Osteoblast (primary cell): Measurements from ENCODE around the gene RNF148. TPM values are rescaled to one million over a fixed set of nuclear protein-coding genes. Genes with fewer than 3 reads are reported as not detected.

Experiments
- DNase-seq: peaks from one replicate; pipeline ENCODE4 v3.0.0; 2011; ENCODE audit warnings: low spot score, mixed read lengths; ENCODE audit not compliant: insufficient read length; ENCODE audit errors: missing footprints
- H2AFZ ChIP-seq: 2 replicates; pipeline ENCODE4 v1.6.0; 2011; ENCODE audit warnings: mild to moderate bottlenecking, low read length
- H3K27ac ChIP-seq: 2 replicates; pipeline ENCODE4 v1.5.1; 2011; ENCODE audit warnings: mild to moderate bottlenecking, low read depth, low read length, moderate library complexity
- H3K27me3 ChIP-seq: 2 replicates; pipeline ENCODE4 v1.6.0; 2012; ENCODE audit warnings: mild to moderate bottlenecking, control low read depth, inconsistent platforms, low read length, moderate library complexity; ENCODE audit not compliant: insufficient read depth
- H3K36me3 ChIP-seq: 2 replicates; pipeline ENCODE4 v1.5.1; 2011; ENCODE audit warnings: mild to moderate bottlenecking, low read length, control low read depth, moderate library complexity; ENCODE audit not compliant: insufficient read depth
- H3K4me1 ChIP-seq: 2 replicates; pipeline ENCODE4 v1.5.1; 2011; ENCODE audit warnings: mild to moderate bottlenecking, low read length, control low read depth, moderate library complexity; ENCODE audit not compliant: insufficient read depth
- H3K4me2 ChIP-seq: 2 replicates; pipeline ENCODE4 v1.6.0; 2011; ENCODE audit warnings: mild to moderate bottlenecking, low read length; ENCODE audit not compliant: insufficient read depth
- H3K4me3 ChIP-seq: fragments of 200-600 bp; sonication (generic); 3 replicates; pipeline ENCODE4 v1.5.1; 2012; ENCODE audit warnings: mild to moderate bottlenecking, low read length, inconsistent platforms; ENCODE audit not compliant: insufficient read depth
- H3K79me2 ChIP-seq: 2 replicates; pipeline ENCODE4 v1.6.0; 2012; ENCODE audit warnings: mild to moderate bottlenecking, low read length, control low read depth, inconsistent platforms; ENCODE audit not compliant: insufficient read depth
- H3K9me3 ChIP-seq: 2 replicates; pipeline ENCODE4 v1.5.1; 2011; ENCODE audit warnings: low read depth, low read length, control low read depth
- H4K20me1 ChIP-seq: 2 replicates; pipeline ENCODE4 v1.6.0; 2012; ENCODE audit warnings: mild to moderate bottlenecking, low read length, control low read depth; ENCODE audit not compliant: insufficient read depth
- small RNA-seq: library from RNA; depleted of rRNA; stranded (forward); fragments of <200 nt; gene quantifications from one replicate; pipeline ENCODE3, GENCODE V24; 2012
- total RNA-seq: library from RNA; depleted of rRNA; stranded (reverse); fragments of >200 nt; gene quantifications from 2 replicates; pipeline ENCODE4 v1.2.3, GENCODE V29; 2012
- TF ChIP-seq, protein P1 (sequence below): IDR thresholded peaks from 2 replicates; pipeline ENCODE4 v1.5.1; 2011; ENCODE audit warnings: mild to moderate bottlenecking, low read depth, low read length, moderate library complexity; ENCODE audit errors: extremely low read depth

RNF148 gene
- total RNA-seq, 1 donor, result 0.72 TPM

DNA sequence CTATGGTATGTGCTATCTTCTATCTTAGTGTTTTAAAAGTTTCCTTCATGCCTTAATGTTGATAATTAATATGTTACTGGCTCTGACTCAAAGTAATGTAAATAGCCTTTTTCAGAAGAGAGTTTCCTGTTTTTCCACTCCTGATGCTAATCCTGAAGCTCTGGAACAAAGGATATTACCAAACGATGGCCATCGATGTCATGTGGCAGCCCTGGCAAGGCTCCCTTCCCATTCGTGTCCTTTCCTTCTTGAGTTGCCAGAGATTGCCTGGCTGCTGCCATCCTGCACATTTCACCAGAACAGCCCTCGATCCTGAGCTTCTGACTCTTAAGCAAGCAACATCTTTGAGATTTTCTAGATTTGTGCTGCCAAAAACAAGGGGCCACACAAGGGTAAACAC is 49.8 kb downstream of the RNF148 start:
- H3K79me2 ChIP-seq, result no peaks in the 10 kb centered on the region
- H4K20me1 ChIP-seq, result no peaks in the 10 kb centered on the region
- no peak overlapping the region for H3K4me3 ChIP-seq
- no peak for DNase-seq
- TF ChIP-seq, protein P1, sequence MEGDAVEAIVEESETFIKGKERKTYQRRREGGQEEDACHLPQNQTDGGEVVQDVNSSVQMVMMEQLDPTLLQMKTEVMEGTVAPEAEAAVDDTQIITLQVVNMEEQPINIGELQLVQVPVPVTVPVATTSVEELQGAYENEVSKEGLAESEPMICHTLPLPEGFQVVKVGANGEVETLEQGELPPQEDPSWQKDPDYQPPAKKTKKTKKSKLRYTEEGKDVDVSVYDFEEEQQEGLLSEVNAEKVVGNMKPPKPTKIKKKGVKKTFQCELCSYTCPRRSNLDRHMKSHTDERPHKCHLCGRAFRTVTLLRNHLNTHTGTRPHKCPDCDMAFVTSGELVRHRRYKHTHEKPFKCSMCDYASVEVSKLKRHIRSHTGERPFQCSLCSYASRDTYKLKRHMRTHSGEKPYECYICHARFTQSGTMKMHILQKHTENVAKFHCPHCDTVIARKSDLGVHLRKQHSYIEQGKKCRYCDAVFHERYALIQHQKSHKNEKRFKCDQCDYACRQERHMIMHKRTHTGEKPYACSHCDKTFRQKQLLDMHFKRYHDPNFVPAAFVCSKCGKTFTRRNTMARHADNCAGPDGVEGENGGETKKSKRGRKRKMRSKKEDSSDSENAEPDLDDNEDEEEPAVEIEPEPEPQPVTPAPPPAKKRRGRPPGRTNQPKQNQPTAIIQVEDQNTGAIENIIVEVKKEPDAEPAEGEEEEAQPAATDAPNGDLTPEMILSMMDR, result no peak
- H2AFZ ChIP-seq, result no peak overlapping the region
- no peaks in the 10 kb centered on the region for H3K4me1 ChIP-seq
- no peaks in the 10 kb centered on the region for H3K36me3 ChIP-seq
- H3K27ac ChIP-seq, result no peak overlapping the region
- no peaks in the 10 kb centered on the region for H3K27me3 ChIP-seq
- no peak overlapping the region for H3K4me2 ChIP-seq
- no peaks in the 10 kb centered on the region for H3K9me3 ChIP-seq

Small RNAs within 50 kb of the gene (small RNA-seq; reads per million reads assigned to genes)
- not detected for gene AC006463.1

Other genes with a start within 250 kb of the RNF148 start
- gene RNF133, start 3.8 kb downstream of the RNF148 start, total RNA-seq, result 0.36 and 0.59 TPM in 2 replicates
- 21.7 and 26.2 TPM in 2 replicates for gene CADPS2, start 183.5 kb upstream of the RNF148 start, total RNA-seq